NCI-H2107 treated with DMSO at 0.1 percent for 48 hours (cell line): ENCODE data around the gene GRB10.
"Not testable (repeated sequence)": the region's sequence is repeated elsewhere in the genome, so short reads cannot be mapped to it uniquely, and the experiment has no call there.

Experiments used
- DNase-seq: peaks from one replicate; lab custom pipeline; 2025; ENCODE audit not compliant: unreplicated experiment; lab: John Stamatoyannopoulos, UW

The GRB10 gene

GRCh38 chr7:50558294-50559053 is 224.2 kb downstream of the GRB10 start:
- DNase-seq, result peak; percentile 58

GRCh38 chr7:50557099-50557498 is 225.6 kb downstream of the GRB10 start:
- no peak for DNase-seq

- DNase-seq, result no peak
Observed at GRCh38 chr7:50556247-50556991, 226.3 kb downstream of the GRB10 start.

GRCh38 chr7:50555594-50556140 is 227.0 kb downstream of the GRB10 start:
- DNase-seq, result no peak

- no peak for DNase-seq
Observed at GRCh38 chr7:50554431-50555322, 228.0 kb downstream of the GRB10 start.

- no peak for DNase-seq
Observed at GRCh38 chr7:50553973-50554372, 228.7 kb downstream of the GRB10 start.

- no peak for DNase-seq
Observed at GRCh38 chr7:50552921-50553320, 229.8 kb downstream of the GRB10 start.

- DNase-seq, result peak; percentile 99
Observed at GRCh38 chr7:50552139-50552538, 230.6 kb downstream of the GRB10 start.

- not testable (repeated sequence) for DNase-seq
Observed at GRCh38 chr7:50545613-50546012, 237.1 kb downstream of the GRB10 start.

GRCh38 chr7:50544992-50545391 is 237.7 kb downstream of the GRB10 start:
- DNase-seq, result no peak

- DNase-seq, result no peak
Observed at GRCh38 chr7:50543776-50544442, 238.8 kb downstream of the GRB10 start.

- no peak for DNase-seq
Observed at GRCh38 chr7:50542132-50542531, 240.6 kb downstream of the GRB10 start.

- DNase-seq, result no peak
Observed at GRCh38 chr7:50540785-50541579, 241.7 kb downstream of the GRB10 start.
